Naive B cell (primary cell): ENCODE results near the gene SAV1. TPM values are rescaled to one million over a fixed set of nuclear protein-coding genes. Genes with fewer than 3 reads are reported as not detected.
"Not testable (repeated sequence)": the region's sequence is repeated elsewhere in the genome, so short reads cannot be mapped to it uniquely, and the experiment has no call there.

ENCODE experiments used
- ATAC-seq, 2 donors: fragments of 150-1000 bp; cut with Tn5 transposase; 2 replicates each; pipeline ENCODE4 v1.10.0; 2021; ENCODE audit warnings: low read depth in 2 of 2, mild to moderate bottlenecking in 2 of 2, moderate library complexity in 2 of 2
- DNase-seq: peaks from one replicate; pipeline ENCODE4 v3.0.0; 2022
- H3K27ac Mint-ChIP-seq, 6 donors: one replicate each; pipeline ENCODE4 v1.8.0; 2020 to 2022; ENCODE audit warnings: mild to moderate bottlenecking in 6 of 6, mixed read lengths in 6 of 6, moderate library complexity in 5 of 6, inconsistent platforms in 2 of 6
- H3K27me3 Mint-ChIP-seq, 3 donors: one replicate each; pipeline ENCODE4 v1.8.0; 2021 to 2022; ENCODE audit warnings: mixed read lengths in 3 of 3, mild to moderate bottlenecking in 1 of 3
- H3K36me3 Mint-ChIP-seq, 2 donors: one replicate each; pipeline ENCODE4 v1.8.0; 2020 to 2022; ENCODE audit warnings: mixed read lengths in 2 of 2, inconsistent platforms in 1 of 2, mild to moderate bottlenecking in 1 of 2
- H3K4me1 Mint-ChIP-seq, 3 donors: one replicate each; pipeline ENCODE4 v1.8.0; 2020 to 2022; ENCODE audit warnings: mixed read lengths in 3 of 3, inconsistent platforms in 1 of 3, mild to moderate bottlenecking in 1 of 3, moderate library complexity in 1 of 3
- H3K4me3 Mint-ChIP-seq, 8 donors: one replicate each; pipeline ENCODE4 v1.8.0; 2020 to 2022; ENCODE audit warnings: mild to moderate bottlenecking in 8 of 8, mixed read lengths in 8 of 8, moderate library complexity in 8 of 8, inconsistent platforms in 2 of 8
- H3K9me3 Mint-ChIP-seq, 7 donors: one replicate each; pipeline ENCODE4 v1.8.0; 2020 to 2022; ENCODE audit warnings: mixed read lengths in 7 of 7, mild to moderate bottlenecking in 5 of 7, inconsistent platforms in 2 of 7, moderate library complexity in 1 of 7
- polyA plus RNA-seq, 6 donors: library from polyadenylated mRNA; unstranded; fragments of 300-500 nt; fragmentation: Illumina TruSeq; gene quantifications; one replicate each; pipeline ENCODE4 v1.2.3, GENCODE V29; 2021; ENCODE audit warnings: low read depth in 6 of 6

The SAV1 gene
- polyA plus RNA-seq: 10 to 100 TPM; 62.6 to 89.9 (median 71.4) TPM

DNA sequence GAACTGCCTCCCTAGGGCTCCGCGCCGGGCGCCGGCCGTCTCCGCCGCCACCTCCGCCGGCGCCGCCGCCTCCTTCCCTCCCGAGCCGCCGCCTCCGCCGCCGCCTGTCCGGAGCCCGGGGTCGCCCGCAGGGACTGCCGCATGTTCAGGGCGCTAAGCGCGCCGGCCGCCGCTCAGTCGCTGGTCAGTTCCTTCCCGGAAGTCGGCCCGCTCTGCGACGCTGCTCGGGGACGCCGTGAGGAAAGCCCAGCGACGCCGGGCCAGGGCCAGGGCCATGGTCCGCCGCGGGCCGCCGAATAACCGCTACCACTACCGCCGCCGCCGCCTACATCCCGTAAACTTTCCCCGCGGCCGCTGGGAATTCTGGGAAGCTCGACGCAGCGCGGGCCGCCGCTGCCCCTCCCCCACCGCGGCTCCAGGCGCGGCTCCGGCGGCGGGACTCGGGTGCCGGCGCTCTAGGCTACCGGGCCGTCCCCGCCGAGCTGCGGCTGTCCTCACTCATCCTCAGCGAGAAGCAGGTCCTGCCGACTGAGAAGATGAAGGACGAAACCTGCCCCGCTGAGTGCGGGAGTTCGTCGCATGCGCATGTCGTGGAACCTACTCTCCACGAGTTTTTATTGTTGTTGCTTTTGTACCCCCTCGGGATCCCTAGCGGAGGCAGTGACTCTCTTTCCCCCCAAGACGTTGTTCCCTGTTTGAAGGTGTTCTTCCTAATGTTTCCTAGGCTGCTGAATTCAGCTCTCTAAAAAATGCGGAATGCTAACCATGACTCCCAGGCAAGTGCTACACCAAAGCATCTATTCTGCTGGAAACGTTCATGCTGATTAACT, at the start of gene SAV1:
TSS of gene SAV1 (minus strand) at position 311 of the 830 bp plus-strand sequence. CDS start 339 bp downstream, outside the sequence.
- Mint-ChIP-seq H3K4me3 (peak within 1 kb of the TSS in 1 of 8 donors; percentile 98), H3K4me1 (peaks cover 7 to 32% (median 24%) of the 10 kb centered on the region in 3 donors)

DNA sequence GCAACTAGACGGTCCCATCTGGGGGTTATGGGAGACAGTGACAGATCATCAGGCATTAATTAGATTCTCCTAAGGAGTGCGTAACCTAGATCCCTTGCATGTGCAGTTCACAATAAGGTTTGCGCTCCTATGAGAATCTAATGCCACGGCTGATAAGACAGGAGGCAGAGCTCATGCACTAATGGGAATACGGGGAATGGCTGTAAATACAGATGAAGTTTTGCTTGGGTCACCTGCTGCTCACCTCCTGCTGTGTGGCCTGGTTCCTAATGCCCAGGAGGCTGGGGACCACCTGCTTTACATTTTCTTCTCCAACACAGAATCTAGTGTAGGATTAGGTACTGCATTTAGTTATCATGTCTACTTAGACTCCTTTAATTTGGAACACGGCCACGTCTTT, 49.7 kb upstream of the SAV1 start:
- DNase-seq: no peak
- Mint-ChIP-seq H3K27me3 (no peaks in the 10 kb centered on the region), H3K9me3 (no peaks in the 10 kb centered on the region), H3K36me3 (no peaks in the 10 kb centered on the region), H3K4me3 (no peak overlapping the region), H3K4me1 (peaks cover 0 to 6% (median 5%) of the 10 kb centered on the region in 3 donors), H3K27ac (peak overlapping the region in 2 of 6 donors; percentile 29 to 71)
- ATAC-seq: no peak

More for the DNA sequence above, at the start of gene SAV1:
- Mint-ChIP-seq H3K27me3 (no peaks in the 10 kb centered on the region), H3K27ac (peak within 1 kb of the TSS in 3 of 6 donors; percentile 94 to 99 (median 98)), H3K36me3 (peaks cover 9 to 10% of the 10 kb centered on the region in 2 donors), H3K9me3 (no peaks in the 10 kb centered on the region)
- DNase-seq (peak; percentile 56), ATAC-seq (peak; percentile 59 to 61)

DNA sequence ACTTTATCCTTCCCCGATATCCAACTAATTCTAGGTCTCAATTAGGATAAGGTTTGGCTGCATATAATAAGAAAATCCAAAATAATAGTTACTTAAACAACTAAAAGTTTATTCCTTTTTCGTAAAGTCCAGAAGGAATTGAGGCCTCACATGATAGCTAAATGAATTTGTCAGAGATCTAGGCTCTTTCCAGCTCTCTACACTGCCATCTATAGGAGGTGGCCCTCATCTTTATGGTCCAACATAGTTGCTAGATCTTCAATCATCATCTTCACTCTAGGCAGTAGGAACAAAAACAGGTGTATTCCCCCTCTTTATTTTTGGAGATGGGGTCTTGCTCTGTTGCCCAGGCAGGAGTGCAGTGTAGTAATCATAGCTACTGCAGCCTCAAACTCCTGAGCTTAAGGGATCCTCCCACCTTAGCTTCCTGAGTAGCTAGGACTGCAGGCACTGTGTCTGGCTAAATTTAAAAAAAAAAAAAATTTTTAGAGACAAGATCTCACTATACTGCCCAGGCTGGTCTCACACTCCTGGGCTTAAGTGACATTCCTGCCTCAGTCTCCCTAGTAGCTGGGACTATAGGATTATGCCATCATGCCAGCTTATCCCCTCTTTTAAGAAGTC, 46.5 kb upstream of the SAV1 start:
- DNase-seq: peak; percentile 35
- Mint-ChIP-seq H3K27ac (no peak overlapping the region), H3K36me3 (no peaks in the 10 kb centered on the region), H3K27me3 (no peaks in the 10 kb centered on the region), H3K4me3 (no peak overlapping the region), H3K4me1 (peaks cover 0 to 6% (median 5%) of the 10 kb centered on the region in 3 donors), H3K9me3 (no peaks in the 10 kb centered on the region)
- peak; percentile 69 to 76 for ATAC-seq

DNA sequence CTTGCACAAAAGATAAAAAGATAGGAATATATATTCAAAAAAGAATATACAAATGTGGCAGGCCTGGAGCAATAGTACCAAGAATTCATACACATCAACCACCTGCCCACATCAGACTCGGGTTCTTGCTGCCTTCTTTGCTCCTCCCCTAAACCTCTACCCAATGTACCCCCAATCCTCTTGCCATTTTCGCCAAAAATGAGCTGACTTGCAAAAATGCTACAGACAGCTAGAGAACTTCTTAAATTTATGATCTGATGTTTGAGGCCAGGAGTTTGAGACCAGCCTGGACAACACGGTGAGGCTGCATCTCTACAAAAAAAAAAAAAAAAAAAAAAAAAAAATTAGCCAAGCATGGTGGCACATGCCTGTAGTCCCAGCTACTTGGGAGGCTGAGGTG, 42.9 kb upstream of the SAV1 start:
- no peaks in the 10 kb centered on the region for H3K36me3 Mint-ChIP-seq
- peak overlapping the region in 1 of 6 donors; percentile 39 for H3K27ac Mint-ChIP-seq
- no peak overlapping the region for H3K4me3 Mint-ChIP-seq
- H3K4me1 Mint-ChIP-seq: peaks cover 0 to 6% (median 5%) of the 10 kb centered on the region in 3 donors
- DNase-seq (no peak), ATAC-seq (no peak)
- H3K27me3 Mint-ChIP-seq: no peaks in the 10 kb centered on the region
- H3K9me3 Mint-ChIP-seq: peaks cover 0 to under 1% (median 0%) of the 10 kb centered on the region in 7 donors

DNA sequence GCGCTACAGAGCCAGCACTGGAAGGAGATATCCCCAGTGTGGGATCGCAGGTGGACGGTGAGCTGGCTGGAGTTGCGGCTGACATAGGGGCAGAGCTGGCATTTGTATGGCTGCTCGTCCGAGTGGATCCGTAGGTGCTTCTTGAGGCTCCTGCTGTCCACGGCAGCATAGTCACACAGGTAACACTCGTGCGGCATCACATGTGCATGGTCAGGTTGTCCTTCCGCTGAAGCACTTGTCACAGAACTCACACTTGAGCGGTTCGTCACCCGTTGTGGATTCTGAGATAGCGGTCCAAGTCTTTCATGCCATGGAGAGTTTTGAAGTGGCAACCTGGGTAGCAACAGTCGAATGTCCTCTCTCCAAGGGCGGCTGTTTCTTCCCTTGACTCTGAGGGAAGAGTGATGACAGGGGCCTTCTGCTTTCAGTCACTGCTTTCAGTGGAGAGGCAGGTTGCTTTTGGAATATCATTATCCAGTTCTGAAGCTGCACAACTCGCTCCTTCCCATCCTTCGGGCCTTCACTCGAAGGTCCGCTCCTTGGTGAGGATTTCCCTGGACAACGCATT, 37.0 kb upstream of the SAV1 start:
- H3K27me3 Mint-ChIP-seq: peaks cover 0 to 7% (median 4%) of the 10 kb centered on the region in 3 donors
- H3K4me3 Mint-ChIP-seq: no peak overlapping the region
- H3K36me3 Mint-ChIP-seq: no peaks in the 10 kb centered on the region
- no peak for ATAC-seq
- no peaks in the 10 kb centered on the region for H3K4me1 Mint-ChIP-seq
- H3K27ac Mint-ChIP-seq: no peak overlapping the region
- peaks cover 0 to 4% (median 0%) of the 10 kb centered on the region in 7 donors for H3K9me3 Mint-ChIP-seq
- no peak for DNase-seq

DNA sequence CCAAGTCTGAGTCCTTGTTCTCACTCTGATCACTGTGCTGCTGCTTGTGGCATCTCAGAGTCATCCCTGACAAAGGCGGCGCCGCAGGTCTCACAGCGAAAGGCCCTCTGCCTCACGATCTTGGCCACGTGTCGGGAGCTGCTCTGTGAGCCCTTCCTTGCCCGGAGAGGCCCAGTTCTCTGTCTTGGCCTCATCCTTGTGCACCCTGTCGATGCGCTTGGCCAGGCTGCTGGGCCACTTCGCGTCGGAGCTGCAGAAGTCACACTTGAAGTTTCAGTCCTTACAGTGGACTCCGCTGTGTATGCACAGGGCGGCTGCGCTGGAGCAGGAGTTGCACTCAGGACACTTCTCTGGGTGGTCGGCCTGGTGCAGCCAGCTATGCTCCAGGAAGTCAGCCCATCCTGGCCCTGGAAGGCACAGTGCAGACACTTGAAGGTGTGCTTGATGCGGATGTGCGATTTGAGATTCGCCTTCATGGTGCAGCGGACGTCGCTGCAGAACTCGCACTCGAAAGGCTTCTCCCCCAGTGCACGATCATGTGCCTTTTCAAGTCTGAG, 36.4 kb upstream of the SAV1 start:
- H3K4me3 Mint-ChIP-seq: no peak overlapping the region
- H3K36me3 Mint-ChIP-seq: no peaks in the 10 kb centered on the region
- peaks cover 0 to 7% (median 0%) of the 10 kb centered on the region in 7 donors for H3K9me3 Mint-ChIP-seq
- DNase-seq: no peak
- H3K4me1 Mint-ChIP-seq: no peaks in the 10 kb centered on the region
- no peak overlapping the region for H3K27ac Mint-ChIP-seq
- H3K27me3 Mint-ChIP-seq: peaks cover 0 to 7% (median 4%) of the 10 kb centered on the region in 3 donors
- no peak for ATAC-seq

DNA sequence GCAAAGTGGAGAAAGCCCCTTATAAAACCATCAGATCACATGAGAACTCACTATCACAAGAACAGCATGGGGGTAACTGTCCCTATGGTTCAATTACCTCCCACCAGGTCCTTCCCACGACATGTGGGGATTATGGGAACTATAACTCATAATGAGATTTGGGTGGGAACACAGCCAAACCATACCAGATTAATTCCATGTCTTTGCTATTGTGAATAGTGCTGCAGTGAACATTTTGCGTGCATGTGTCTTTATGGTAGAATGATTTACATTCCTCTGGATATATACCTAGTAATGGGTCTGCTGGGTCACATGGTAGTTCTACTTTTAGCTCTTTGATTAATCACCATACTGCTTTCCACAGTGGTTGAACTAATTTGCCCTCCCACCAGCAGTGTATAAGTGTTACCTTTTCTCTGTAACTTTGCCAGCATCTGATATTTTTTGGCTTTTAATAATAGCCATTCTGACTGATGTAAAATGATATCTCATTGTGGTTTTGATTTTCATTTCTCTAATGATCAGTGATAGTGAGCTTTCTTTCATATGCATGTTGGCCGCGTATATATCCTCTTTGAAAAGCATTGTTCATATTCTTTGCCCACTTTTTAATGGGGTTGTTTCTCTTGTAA, 29.7 kb upstream of the SAV1 start:
- H3K9me3 Mint-ChIP-seq: peaks cover 0 to 37% (median 11%) of the 10 kb centered on the region in 7 donors
- peaks cover 0 to 7% (median 0%) of the 10 kb centered on the region in 3 donors for H3K27me3 Mint-ChIP-seq
- no peaks in the 10 kb centered on the region for H3K4me1 Mint-ChIP-seq
- peaks cover 0 to 22% of the 10 kb centered on the region in 2 donors for H3K36me3 Mint-ChIP-seq
- no peak for DNase-seq
- ATAC-seq: no peak
- H3K27ac Mint-ChIP-seq: no peak overlapping the region
- H3K4me3 Mint-ChIP-seq: no peak overlapping the region

DNA sequence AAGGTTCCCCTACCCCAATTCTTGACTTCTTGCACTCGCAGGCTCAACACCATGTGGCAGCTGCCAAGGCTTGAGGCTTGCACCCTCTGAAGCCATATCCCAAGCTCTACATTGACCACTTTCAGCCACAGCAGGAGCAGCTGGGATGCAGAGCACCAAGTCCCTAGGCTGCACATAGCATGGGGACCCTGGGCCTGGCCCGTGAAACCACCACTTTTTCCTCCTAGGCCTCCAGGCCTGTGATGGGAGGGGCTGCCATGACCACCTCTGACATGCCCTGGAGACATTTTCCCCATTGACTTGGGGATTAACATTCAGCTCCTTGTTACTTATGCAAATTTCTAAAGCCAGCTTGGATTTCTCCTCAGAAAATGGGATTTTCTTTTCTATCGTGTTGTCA, 26.2 kb upstream of the SAV1 start:
- DNase-seq, H3K4me3 Mint-ChIP-seq, ATAC-seq, H3K4me1 Mint-ChIP-seq, H3K27me3 Mint-ChIP-seq, H3K27ac Mint-ChIP-seq: not testable (repeated sequence)
- H3K36me3 Mint-ChIP-seq: peaks cover 5 to 38% of the 10 kb centered on the region in 2 donors
- peaks cover 4 to 45% (median 27%) of the 10 kb centered on the region in 7 donors for H3K9me3 Mint-ChIP-seq

DNA sequence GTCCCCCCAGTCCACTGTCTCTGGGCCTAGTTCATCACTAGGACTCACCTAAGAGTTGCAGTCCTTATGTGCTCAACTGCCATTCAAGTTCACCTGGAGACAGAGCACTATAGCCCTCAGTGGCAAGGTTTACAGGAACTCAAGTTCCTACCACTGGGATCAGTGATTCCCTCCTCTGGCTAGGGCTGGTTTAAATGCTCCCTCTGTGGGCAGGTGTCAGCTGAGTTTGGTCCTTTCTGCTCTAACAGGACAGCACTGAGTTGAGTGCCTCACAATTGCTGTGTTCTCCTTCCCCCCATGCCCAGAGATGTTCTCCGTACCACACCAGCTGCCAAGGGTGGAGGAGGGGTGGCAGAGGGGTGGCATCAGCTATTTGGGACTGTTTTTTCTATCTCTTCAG, 20.8 kb upstream of the SAV1 start:
- DNase-seq (no peak), ATAC-seq (no peak)
- Mint-ChIP-seq H3K36me3 (peaks cover 5 to 32% of the 10 kb centered on the region in 2 donors), H3K4me3 (no peak overlapping the region), H3K27ac (no peak overlapping the region), H3K27me3 (no peaks in the 10 kb centered on the region), H3K4me1 (no peaks in the 10 kb centered on the region), H3K9me3 (peaks cover 4 to 34% (median 15%) of the 10 kb centered on the region in 7 donors)

DNA sequence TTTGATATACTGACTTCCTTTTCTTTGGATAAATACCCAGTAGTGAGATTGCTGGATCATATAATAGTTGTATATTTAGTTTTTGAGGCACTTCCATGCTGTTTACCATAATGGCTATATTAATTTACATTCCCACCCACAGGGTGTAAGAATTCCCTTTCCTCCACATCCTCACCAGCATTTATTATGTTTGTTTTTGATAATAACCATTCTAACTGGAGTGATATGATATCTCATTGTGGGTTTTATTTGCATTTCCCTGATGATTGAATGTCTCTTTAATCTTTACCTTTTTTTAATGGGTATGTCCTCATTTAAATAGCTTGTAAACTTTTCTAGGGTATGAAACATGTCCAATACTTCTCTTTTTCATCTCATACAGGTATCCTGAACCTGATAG, 11.6 kb upstream of the SAV1 start:
- Mint-ChIP-seq H3K36me3 (no peaks in the 10 kb centered on the region), H3K4me1 (peaks cover 23 to 54% (median 30%) of the 10 kb centered on the region in 3 donors), H3K9me3 (peaks cover 0 to 7% (median 0%) of the 10 kb centered on the region in 7 donors), H3K4me3 (peak overlapping the region in 1 of 8 donors; percentile 57), H3K27ac (peak overlapping the region in 3 of 6 donors; percentile 14 to 75 (median 65)), H3K27me3 (no peaks in the 10 kb centered on the region)
- ATAC-seq: no peak
- no peak for DNase-seq

DNA sequence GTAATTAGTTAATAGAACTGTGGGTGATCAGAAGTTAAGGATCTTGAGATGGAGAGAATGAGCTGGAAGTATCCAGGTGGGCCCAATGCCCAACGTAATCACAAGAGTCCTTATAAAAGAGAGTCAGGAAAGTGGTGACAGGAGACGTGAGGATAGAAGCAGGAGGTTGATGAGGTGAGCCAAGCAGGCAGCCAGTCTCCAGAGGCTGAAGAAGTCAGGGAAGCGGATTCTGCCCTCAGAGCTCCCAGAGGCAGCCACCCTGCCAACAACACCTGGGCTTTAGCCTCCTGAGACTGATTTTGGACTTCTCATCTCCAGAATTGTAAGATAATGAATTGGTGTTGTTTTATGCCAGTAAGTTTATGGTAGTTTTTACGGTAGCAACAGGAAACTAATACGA, 10.1 kb upstream of the SAV1 start:
- Mint-ChIP-seq H3K27ac (peak overlapping the region; percentile 41 to 98 (median 89)), H3K27me3 (no peaks in the 10 kb centered on the region), H3K9me3 (peaks cover 0 to 4% (median 0%) of the 10 kb centered on the region in 7 donors), H3K36me3 (no peaks in the 10 kb centered on the region), H3K4me3 (peak overlapping the region in 6 of 8 donors; percentile 6 to 86 (median 56)), H3K4me1 (peaks cover 23 to 54% (median 30%) of the 10 kb centered on the region in 3 donors)
- ATAC-seq (no peak), DNase-seq (no peak)

DNA sequence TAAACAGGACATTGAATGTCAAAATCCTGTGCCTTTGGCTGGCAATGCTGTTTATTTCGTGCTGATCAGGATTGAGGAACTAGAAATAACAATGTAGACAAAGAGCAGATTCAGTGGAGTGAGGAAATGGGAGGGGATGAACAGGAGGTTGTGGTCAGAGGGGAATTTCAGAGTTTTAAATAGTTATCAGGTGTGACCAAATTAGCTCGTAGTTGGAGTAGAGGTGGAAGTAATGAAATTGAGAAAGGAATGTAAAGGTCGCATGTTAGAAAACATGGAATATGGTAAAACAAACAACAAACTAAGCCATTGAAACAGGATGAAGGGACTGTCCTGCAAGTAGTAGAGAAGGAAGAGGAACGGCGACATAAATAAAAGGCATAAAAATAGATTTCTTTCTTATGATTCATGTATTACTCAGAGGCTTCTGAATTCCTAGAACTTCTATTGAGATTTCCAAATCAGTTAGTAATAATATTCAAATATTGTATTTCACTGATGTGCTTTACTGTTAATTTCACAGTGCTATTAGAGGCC, 9.5 kb upstream of the SAV1 start:
- Mint-ChIP-seq H3K27ac (peak overlapping the region; percentile 63 to 98 (median 90)), H3K9me3 (peaks cover 0 to 4% (median 0%) of the 10 kb centered on the region in 7 donors)
- peak; percentile 71 for DNase-seq

More for the DNA sequence above, 9.5 kb upstream of the SAV1 start:
- Mint-ChIP-seq H3K4me1 (peaks cover 23 to 54% (median 30%) of the 10 kb centered on the region in 3 donors), H3K36me3 (no peaks in the 10 kb centered on the region), H3K4me3 (peak overlapping the region; percentile 25 to 86 (median 70)), H3K27me3 (no peaks in the 10 kb centered on the region)
- peak; percentile 96 to 97 for ATAC-seq
